ENCODE results near the gene INHBE.

INHBE gene

GRCh38 chr12:57430931-57431566, 24.1 kb upstream of the INHBE start, which contains the start of gene R3HDM2 (continued):
- no peak for TF ChIP-seq ZNF645 (tag by site-specific recombination; IDR thresholded peaks at IDR 0.05)
- peak; percentile 77; the same call in 1 of the 2 replicates for TF ChIP-seq SP7 (tag by site-specific recombination; IDR thresholded peaks at IDR 0.05)
- no peak for TF ChIP-seq ZNF555 (tag by site-specific recombination; conservative IDR thresholded peaks at IDR 0.05)
- TF ChIP-seq ZBTB17 (tag by site-specific recombination; IDR thresholded peaks at IDR 0.05), result peak; percentile 92
- TF ChIP-seq MYNN (tag by site-specific recombination; IDR thresholded peaks at IDR 0.05; ENCODE audit: borderline replicate concordance), result no peak; the same call in 1 of the 2 replicates
- TF ChIP-seq KLF8 (tag by site-specific recombination; IDR thresholded peaks at IDR 0.05), result no peak; the same call in 1 of the 2 replicates
- TF ChIP-seq ZNF311 (tag by site-specific recombination; IDR thresholded peaks at IDR 0.05; ENCODE audit: borderline replicate concordance), result no peak
- TF ChIP-seq ZNF791 (tag by site-specific recombination; IDR thresholded peaks at IDR 0.05), result no peak
- no peak for TF ChIP-seq ZNF548 (tag by site-specific recombination; IDR thresholded peaks at IDR 0.05)
- no peak for TF ChIP-seq ZNF121 (tag by site-specific recombination; IDR thresholded peaks at IDR 0.05)
- TF ChIP-seq BCL6B (tag by site-specific recombination; IDR thresholded peaks at IDR 0.05), result no peak
- TF ChIP-seq ZNF280D (tag by site-specific recombination; IDR thresholded peaks at IDR 0.05), result no peak
- TF ChIP-seq ZNF248 (tag by site-specific recombination; IDR thresholded peaks at IDR 0.05), result no peak
- peak; percentile 61; the same call in 1 of the 2 replicates for TF ChIP-seq ZNF561 (tag by site-specific recombination; IDR thresholded peaks at IDR 0.05; ENCODE audit: borderline replicate concordance)
- peak; percentile 79 for TF ChIP-seq SP2 (tag by site-specific recombination; IDR thresholded peaks at IDR 0.05)
- TF ChIP-seq ZNF704 (tag by site-specific recombination; IDR thresholded peaks at IDR 0.05), result no peak
- no peak for TF ChIP-seq ZNF350 (tag by site-specific recombination; IDR thresholded peaks at IDR 0.05)
- peak; percentile 70 for TF ChIP-seq KLF16 (tag by site-specific recombination; IDR thresholded peaks at IDR 0.05)
- TF ChIP-seq ZNF837 (tag by site-specific recombination; IDR thresholded peaks at IDR 0.05), result no peak
- no peak for TF ChIP-seq ZNF785 (tag by site-specific recombination; IDR thresholded peaks at IDR 0.05)
- peak; percentile 71 for TF ChIP-seq IKZF3 (tag by site-specific recombination; IDR thresholded peaks at IDR 0.05)
- no peak for TF ChIP-seq ZNF132 (tag by site-specific recombination; IDR thresholded peaks at IDR 0.05; ENCODE audit: borderline replicate concordance)
- TF ChIP-seq ZNF518A (tag by site-specific recombination; conservative IDR thresholded peaks at IDR 0.05; ENCODE audit: low read depth), result 0 out of 2 replicates have a peak, but pooled peaks have one; percentile 28
- TF ChIP-seq GLIS1 (tag by site-specific recombination; IDR thresholded peaks at IDR 0.05), result peak; percentile 86
- no peak for TF ChIP-seq ZNF488 (tag by site-specific recombination; IDR thresholded peaks at IDR 0.05)
- 0 out of 2 replicates have a peak, but pooled peaks have one; percentile 21 for TF ChIP-seq WT1 (tag by site-specific recombination; IDR thresholded peaks at IDR 0.05)

Data from HEK293 (cell line).